ENCODE measurements around the gene DLGAP4.

Gene DLGAP4

GRCh38 chr20:36441027-36441414 is 134.9 kb downstream of the DLGAP4 start:
- in situ Hi-C loops (cut with HindIII; ENCODE audit: low sequenced_read_pairs): no loop called here
- TF ChIP-seq CTCF (IDR thresholded peaks at IDR 0.05; ENCODE audit: low read depth, low read length): no peak
- no peak overlapping the region for H3K4me3 ChIP-seq (ENCODE audit: low read depth, low read length)
- DNase-seq (ENCODE audit: low read depth, low spot score): no peak

DNA sequence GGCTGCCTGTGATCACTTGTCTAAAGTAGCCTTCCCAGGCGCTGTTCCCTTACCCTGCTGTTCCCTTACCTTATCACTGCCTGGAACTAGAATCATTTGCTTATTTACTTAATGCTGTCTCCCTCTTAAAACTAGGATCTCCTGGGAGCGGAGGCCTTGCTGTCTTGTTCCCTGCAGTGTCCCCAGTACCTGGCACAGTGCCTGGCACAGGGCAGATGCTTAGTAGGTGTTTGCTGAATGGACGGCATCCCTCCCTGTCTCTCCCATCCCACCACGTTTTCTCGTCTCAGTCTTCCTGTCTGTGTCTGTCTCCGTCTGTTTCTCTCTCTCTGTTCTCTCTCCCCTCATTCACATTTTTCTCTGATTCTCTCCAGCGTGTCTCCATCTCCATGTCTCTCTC is 135.3 kb downstream of the DLGAP4 start:
- in situ Hi-C loops (cut with HindIII; ENCODE audit: low sequenced_read_pairs): no loop called here
- DNase-seq (ENCODE audit: low read depth, low spot score): no peak
- H3K4me3 ChIP-seq (ENCODE audit: low read depth, low read length): no peak overlapping the region
- no peak for TF ChIP-seq CTCF (IDR thresholded peaks at IDR 0.05; ENCODE audit: low read depth, low read length)

DNA sequence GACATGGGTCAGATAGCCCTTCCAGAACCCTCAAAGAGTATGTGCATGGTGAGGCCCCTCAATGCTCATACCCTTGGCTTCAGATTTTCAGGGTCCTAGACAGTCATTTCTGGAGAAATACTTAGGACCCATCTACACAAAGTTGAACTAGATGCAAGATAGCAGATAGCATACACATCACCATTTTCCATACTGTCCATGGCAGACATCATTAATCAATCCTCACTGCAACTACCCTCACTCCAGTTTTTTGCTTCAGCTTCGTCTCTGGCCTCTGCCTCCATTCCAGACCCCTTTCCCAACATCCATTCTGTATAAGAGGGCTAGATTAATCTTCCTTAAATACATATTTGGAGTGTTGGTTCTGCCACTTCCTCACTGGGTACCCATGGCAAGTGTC is 139.7 kb downstream of the DLGAP4 start:
- in situ Hi-C loops (cut with HindIII; ENCODE audit: low sequenced_read_pairs): no loop called here
- H3K4me3 ChIP-seq (ENCODE audit: low read depth, low read length): no peak overlapping the region
- TF ChIP-seq CTCF (IDR thresholded peaks at IDR 0.05; ENCODE audit: low read depth, low read length): no peak
- no peak for DNase-seq (ENCODE audit: low read depth, low spot score)

DNA sequence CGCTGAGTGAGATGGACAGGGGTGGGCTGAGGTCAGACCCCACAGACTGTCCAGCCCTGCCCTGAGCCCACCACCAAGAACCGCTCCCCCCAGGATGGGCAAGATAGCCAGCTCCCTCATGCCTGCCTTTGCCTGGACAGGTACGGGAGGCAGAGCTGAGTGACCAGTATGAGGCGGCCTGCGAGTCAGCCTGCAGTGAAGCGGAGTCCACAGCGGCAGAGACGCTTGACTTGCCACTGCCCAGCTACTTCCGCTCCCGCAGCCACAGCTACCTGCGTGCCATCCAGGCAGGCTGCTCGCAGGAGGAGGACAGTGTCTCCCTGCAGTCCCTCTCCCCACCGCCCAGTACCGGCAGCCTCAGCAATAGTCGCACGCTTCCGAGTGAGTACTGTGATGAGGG is 140.4 kb downstream of the DLGAP4 start:
- no peak overlapping the region for H3K4me3 ChIP-seq (ENCODE audit: low read depth, low read length)
- DNase-seq (ENCODE audit: low read depth, low spot score): no peak
- in situ Hi-C loops (cut with HindIII; ENCODE audit: low sequenced_read_pairs): no loop called here
- TF ChIP-seq CTCF (IDR thresholded peaks at IDR 0.05; ENCODE audit: low read depth, low read length): no peak

DNA sequence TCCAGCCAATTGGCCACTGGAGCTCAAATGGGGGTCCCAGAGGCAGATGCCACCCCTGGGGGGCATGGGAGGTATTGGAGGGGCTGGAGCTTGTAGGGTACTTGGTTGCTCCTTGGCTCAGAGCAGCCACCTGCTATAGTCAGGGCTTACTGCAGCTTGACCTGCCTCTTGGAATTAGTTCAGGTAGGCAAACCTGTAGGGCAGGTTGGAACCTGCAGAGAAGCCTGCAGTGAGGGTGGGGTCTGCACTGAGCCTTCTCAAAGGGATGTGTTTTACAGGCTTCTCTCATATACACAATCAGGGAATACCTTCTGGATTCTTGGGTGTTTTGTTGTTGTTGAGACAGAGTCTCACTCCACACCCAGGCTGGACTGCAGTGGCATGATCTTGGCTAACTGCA is 141.0 kb downstream of the DLGAP4 start:
- DNase-seq (ENCODE audit: low read depth, low spot score): no peak
- TF ChIP-seq CTCF (IDR thresholded peaks at IDR 0.05; ENCODE audit: low read depth, low read length): no peak
- in situ Hi-C loops (cut with HindIII; ENCODE audit: low sequenced_read_pairs): no loop called here
- H3K4me3 ChIP-seq (ENCODE audit: low read depth, low read length): no peak overlapping the region

- H3K4me3 ChIP-seq (ENCODE audit: low read depth, low read length): no peak overlapping the region
- no peak for TF ChIP-seq CTCF (IDR thresholded peaks at IDR 0.05; ENCODE audit: low read depth, low read length)
- no peak for DNase-seq (ENCODE audit: low read depth, low spot score)
- in situ Hi-C loops (cut with HindIII; ENCODE audit: low sequenced_read_pairs): no loop called here
Observed at GRCh38 chr20:36449663-36450062, 143.5 kb downstream of the DLGAP4 start.

DNA sequence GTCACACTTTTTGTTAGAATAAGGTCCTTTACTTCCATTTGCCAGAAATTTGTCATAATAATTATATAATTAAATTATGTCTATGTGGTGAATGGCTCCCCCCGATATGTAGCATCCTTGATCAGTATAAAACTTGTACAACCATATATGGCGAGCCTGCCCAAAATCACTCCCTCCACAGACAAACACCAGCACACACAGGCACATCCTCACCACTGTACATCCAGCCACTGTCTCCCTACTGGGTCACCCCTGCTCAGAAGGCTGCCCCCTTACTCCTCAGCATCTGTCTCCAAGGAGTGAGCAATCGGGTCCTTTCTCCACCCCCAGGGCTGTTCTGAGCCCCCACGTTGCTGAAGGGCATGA is 148.2 kb downstream of the DLGAP4 start:
- H3K4me3 ChIP-seq (ENCODE audit: low read depth, low read length): no peak overlapping the region
- TF ChIP-seq CTCF (IDR thresholded peaks at IDR 0.05; ENCODE audit: low read depth, low read length): no peak
- DNase-seq (ENCODE audit: low read depth, low spot score): no peak
- in situ Hi-C loops (cut with HindIII; ENCODE audit: low sequenced_read_pairs): no loop called here

All from astrocyte of the spinal cord (primary cell).